K562 (cell line): Measurements from ENCODE around the gene WEE1. TPM values are rescaled to one million over a fixed set of nuclear protein-coding genes. Genes with fewer than 3 reads are reported as not detected.
A peak's percentile ranks its signal among the peaks of the same experiment; 100 is the strongest.

ENCODE experiments used
- CSDE1 ChIP-seq, 2 experiments: fragments of 450-650 bp; IDR thresholded peaks; 2 replicates each; pipeline ENCODE4 v1.6.1; 2016; ENCODE audit warnings: mild to moderate bottlenecking in 1 of 2
- ETS2 ChIP-seq: IDR thresholded peaks from 2 replicates; pipeline ENCODE4 v1.6.1; 2016; ENCODE audit warnings: borderline replicate concordance, missing genetic modification characterization, mild to moderate bottlenecking, moderate library complexity, missing compliant biosample characterization; ENCODE audit not compliant: poor library complexity, severe bottlenecking
- HMG20A ChIP-seq: fragments of 450-650 bp; formaldehyde crosslinking; conservative IDR thresholded peaks from 2 replicates; pipeline ENCODE4 v1.4.0; 2020; ENCODE audit warnings: mild to moderate bottlenecking, mixed read lengths
- NRF1 ChIP-seq, 2 experiments: fragments of 450-650 bp; IDR thresholded peaks in 1 of 2; conservative IDR thresholded peaks in 1 of 2; 2 replicates each; pipeline ENCODE4 v1.6.1; 2014; ENCODE audit warnings: mild to moderate bottlenecking in 2 of 2
- SRF ChIP-seq, 2 experiments: fragments of 250-450, 450-650 bp in 1 of 2; sonication (Bioruptor Pico) in 1 of 2; sonication (generic) in 1 of 2; formaldehyde crosslinking; IDR thresholded peaks; 2 replicates each; pipeline versions ENCODE4 v1.5.0 to v1.5.1; 2020 to 2022; ENCODE audit warnings: mild to moderate bottlenecking in 1 of 2, missing genetic modification reagents in 1 of 2
- TAL1 ChIP-seq: fragments of 450-650 bp; IDR thresholded peaks from 2 replicates; pipeline ENCODE4 v1.6.1; 2016; ENCODE audit warnings: mild to moderate bottlenecking
- THRAP3 ChIP-seq: fragments of 450-650 bp; IDR thresholded peaks from 2 replicates; pipeline ENCODE4 v1.6.1; 2016; ENCODE audit warnings: mild to moderate bottlenecking, inconsistent platforms, borderline replicate concordance
- ZBTB1 ChIP-seq: sonication (generic); formaldehyde crosslinking; IDR thresholded peaks from 2 replicates; pipeline ENCODE4 v1.8.1; 2023; ENCODE audit warnings: missing genetic modification reagents, low read depth, mild to moderate bottlenecking, borderline replicate concordance
- ZNF583 ChIP-seq: fragments of 250-450 bp; sonication (Bioruptor Pico); IDR thresholded peaks from 2 replicates; pipeline ENCODE4 v1.4.0; 2020
- ZNF695 ChIP-seq: fragments of 450-650 bp; formaldehyde crosslinking; IDR thresholded peaks from 2 replicates; pipeline ENCODE4 v1.4.0; 2020; ENCODE audit warnings: mild to moderate bottlenecking, moderate library complexity
- polyA plus RNA-seq, 8 experiments: library from polyadenylated mRNA; depleted of rRNA in 4 of 8; stranded (reverse) in 5 of 8; unstranded in 3 of 8; fragments of >200 nt; fragmentation: Nextera tagmentation in 2 of 8; fragmentation: Illumina TruSeq in 1 of 8; extraction: Ambion mirVana in 2 of 8; extraction: Trizol in 1 of 8; gene quantifications; 2 replicates each; pipeline versions ENCODE4 v1.2.1 to v1.2.3, GENCODE V29; 2011 to 2014; ENCODE audit warnings: inconsistent platforms in 1 of 8, missing spikeins in 1 of 8
- total RNA-seq, 7 experiments: library from RNA; depleted of rRNA in 6 of 7; stranded (reverse); fragments of >200 nt in 6 of 7; fragmentation: Illumina TruSeq in 2 of 7; extraction: Trizol in 2 of 7; gene quantifications; 2 replicates each; pipeline versions ENCODE4 v1.2.1 to v1.2.3, GENCODE V29; 2011 to 2021; ENCODE audit warnings: low replicate concordance in 1 of 7
- TF ChIP-seq, protein P1 (sequence below): fragments of 450-650 bp; conservative IDR thresholded peaks from 2 replicates; pipeline ENCODE4 v1.6.1; 2016; ENCODE audit warnings: missing genetic modification characterization, low read depth, mild to moderate bottlenecking, control low read depth, missing compliant biosample characterization
- TF ChIP-seq, protein P2 (sequence below): fragments of 200-800 bp; sonication (Bioruptor generic); IDR thresholded peaks from 2 replicates; pipeline ENCODE4 v1.6.1; 2017; ENCODE audit warnings: missing genetic modification characterization, missing compliant biosample characterization
- TF ChIP-seq, protein P3 (sequence below), 2 experiments: fragments of 450-650 bp in 1 of 2; sonication (generic) in 1 of 2; formaldehyde crosslinking in 1 of 2; IDR thresholded peaks in 1 of 2; conservative IDR thresholded peaks in 1 of 2; 2 replicates each; pipeline versions ENCODE4 v1.6.1 to v1.8.1; 2016 to 2023; ENCODE audit warnings: mild to moderate bottlenecking in 2 of 2, moderate library complexity in 2 of 2, inconsistent platforms in 1 of 2, missing genetic modification reagents in 1 of 2
- TF ChIP-seq, protein P4 (sequence below): sonication (generic); formaldehyde crosslinking; IDR thresholded peaks from 2 replicates; pipeline ENCODE4 v1.8.0; 2022; ENCODE audit warnings: mild to moderate bottlenecking, missing genetic modification reagents
- TF ChIP-seq, protein P5 (sequence below): fragments of 250-450 bp; sonication (Bioruptor Pico); IDR thresholded peaks from 2 replicates; pipeline ENCODE4 v1.4.0; 2020; ENCODE audit warnings: mild to moderate bottlenecking

WEE1 gene
- total and polyA plus RNA-seq, 9 of the 15 experiments (the other 6 are each of a cell fraction or from before 2014, with no cell fraction given) = 21.9 to 99.0 (median 67.4) TPM

DNA sequence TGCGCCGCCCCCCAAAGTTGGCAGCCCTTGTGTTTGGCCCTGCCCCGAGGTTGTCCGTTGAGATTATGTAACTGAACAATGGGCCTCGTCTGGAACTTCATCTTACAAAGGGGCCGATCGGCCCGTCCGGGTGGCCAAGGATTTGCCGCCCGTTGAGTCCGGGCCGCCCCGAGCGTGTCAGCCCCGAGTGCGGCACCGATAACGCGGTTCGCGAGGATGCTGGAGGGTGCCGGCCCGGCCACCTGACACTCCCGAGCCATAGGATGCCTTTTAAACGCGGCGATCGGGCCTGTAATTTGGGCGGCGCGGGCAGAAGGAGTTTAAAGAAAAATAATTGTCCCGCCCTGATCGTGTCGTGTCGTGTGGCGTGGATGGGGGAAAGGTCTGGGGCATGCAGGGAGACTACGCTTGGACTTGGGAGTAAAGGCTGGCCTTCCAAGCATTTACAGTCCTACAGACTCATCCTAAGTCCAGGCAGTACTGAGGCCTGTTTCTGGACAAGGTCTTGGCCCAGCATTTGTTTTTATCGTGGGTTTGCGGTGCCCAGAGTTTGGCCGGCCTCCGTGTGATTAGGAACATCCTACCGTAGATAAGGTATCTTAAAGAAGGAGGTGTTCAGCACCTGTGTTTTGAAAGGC, 1.3 kb downstream of the WEE1 start (continued):
- TF ChIP-seq, protein P1, sequence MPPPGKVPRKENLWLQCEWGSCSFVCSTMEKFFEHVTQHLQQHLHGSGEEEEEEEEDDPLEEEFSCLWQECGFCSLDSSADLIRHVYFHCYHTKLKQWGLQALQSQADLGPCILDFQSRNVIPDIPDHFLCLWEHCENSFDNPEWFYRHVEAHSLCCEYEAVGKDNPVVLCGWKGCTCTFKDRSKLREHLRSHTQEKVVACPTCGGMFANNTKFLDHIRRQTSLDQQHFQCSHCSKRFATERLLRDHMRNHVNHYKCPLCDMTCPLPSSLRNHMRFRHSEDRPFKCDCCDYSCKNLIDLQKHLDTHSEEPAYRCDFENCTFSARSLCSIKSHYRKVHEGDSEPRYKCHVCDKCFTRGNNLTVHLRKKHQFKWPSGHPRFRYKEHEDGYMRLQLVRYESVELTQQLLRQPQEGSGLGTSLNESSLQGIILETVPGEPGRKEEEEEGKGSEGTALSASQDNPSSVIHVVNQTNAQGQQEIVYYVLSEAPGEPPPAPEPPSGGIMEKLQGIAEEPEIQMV (tag) = no peak
- TF ChIP-seq, protein P2, sequence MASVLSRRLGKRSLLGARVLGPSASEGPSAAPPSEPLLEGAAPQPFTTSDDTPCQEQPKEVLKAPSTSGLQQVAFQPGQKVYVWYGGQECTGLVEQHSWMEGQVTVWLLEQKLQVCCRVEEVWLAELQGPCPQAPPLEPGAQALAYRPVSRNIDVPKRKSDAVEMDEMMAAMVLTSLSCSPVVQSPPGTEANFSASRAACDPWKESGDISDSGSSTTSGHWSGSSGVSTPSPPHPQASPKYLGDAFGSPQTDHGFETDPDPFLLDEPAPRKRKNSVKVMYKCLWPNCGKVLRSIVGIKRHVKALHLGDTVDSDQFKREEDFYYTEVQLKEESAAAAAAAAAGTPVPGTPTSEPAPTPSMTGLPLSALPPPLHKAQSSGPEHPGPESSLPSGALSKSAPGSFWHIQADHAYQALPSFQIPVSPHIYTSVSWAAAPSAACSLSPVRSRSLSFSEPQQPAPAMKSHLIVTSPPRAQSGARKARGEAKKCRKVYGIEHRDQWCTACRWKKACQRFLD (CRISPR knock-in tag) = peak; percentile 47; the same call in 1 of the 2 replicates
- TF ChIP-seq ETS2 (tag) = no peak
- TF ChIP-seq, protein P3, sequence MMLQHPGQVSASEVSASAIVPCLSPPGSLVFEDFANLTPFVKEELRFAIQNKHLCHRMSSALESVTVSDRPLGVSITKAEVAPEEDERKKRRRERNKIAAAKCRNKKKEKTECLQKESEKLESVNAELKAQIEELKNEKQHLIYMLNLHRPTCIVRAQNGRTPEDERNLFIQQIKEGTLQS (IDR thresholded peaks at IDR 0.05) = no peak
- TF ChIP-seq, protein P3 (CRISPR knock-in tag; conservative IDR thresholded peaks at IDR 0.05) = no peak
- TF ChIP-seq ZNF695 (CRISPR knock-in tag) = no peak
- TF ChIP-seq, protein P4, sequence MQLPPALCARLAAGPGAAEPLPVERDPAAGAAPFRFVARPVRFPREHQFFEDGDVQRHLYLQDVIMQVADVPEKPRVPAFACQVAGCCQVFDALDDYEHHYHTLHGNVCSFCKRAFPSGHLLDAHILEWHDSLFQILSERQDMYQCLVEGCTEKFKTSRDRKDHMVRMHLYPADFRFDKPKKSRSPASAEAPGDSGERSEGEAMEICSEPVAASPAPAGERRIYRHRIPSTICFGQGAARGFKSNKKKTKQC = 0 out of 2 replicates have a peak, but pooled peaks have one; percentile 30
- TF ChIP-seq TAL1 = no peak
- no peak for TF ChIP-seq NRF1 (conservative IDR thresholded peaks at IDR 0.05 in 1 of 2, IDR thresholded peaks at IDR 0.05 in 1 of 2)
- TF ChIP-seq, protein P5, sequence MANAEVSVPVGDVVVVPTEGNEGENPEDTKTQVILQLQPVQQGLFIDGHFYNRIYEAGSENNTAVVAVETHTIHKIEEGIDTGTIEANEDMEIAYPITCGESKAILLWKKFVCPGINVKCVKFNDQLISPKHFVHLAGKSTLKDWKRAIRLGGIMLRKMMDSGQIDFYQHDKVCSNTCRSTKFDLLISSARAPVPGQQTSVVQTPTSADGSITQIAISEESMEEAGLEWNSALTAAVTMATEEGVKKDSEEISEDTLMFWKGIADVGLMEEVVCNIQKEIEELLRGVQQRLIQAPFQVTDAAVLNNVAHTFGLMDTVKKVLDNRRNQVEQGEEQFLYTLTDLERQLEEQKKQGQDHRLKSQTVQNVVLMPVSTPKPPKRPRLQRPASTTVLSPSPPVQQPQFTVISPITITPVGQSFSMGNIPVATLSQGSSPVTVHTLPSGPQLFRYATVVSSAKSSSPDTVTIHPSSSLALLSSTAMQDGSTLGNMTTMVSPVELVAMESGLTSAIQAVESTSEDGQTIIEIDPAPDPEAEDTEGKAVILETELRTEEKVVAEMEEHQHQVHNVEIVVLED = no peak
- no peak for TF ChIP-seq SRF (CRISPR knock-in tag; IDR thresholded peaks at IDR 0.05)
- TF ChIP-seq THRAP3 = no peak
- TF ChIP-seq CSDE1 (IDR thresholded peaks at IDR 0.05) = no peak
- TF ChIP-seq ZNF583 (CRISPR knock-in tag) = no peak
- TF ChIP-seq ZBTB1 (CRISPR knock-in tag) = 0 out of 2 replicates have a peak, but pooled peaks have one; percentile 18
- no peak for TF ChIP-seq HMG20A (CRISPR knock-in tag)
